Adipocyte (in vitro differentiated cells): ENCODE results near the gene TMA16.
"Not testable (repeated sequence)": the region's sequence is repeated elsewhere in the genome, so short reads cannot be mapped to it uniquely, and the experiment has no call there.

Experiments
- DNase-seq: peaks from one replicate; pipeline ENCODE4 v3.0.0-alpha.2; 2015; ENCODE audit warnings: low read depth
- H3K27me3 ChIP-seq: replicated peaks from 2 replicates; pipeline ENCODE4 v1.7.0; 2013; ENCODE audit warnings: mild to moderate bottlenecking, low read length, moderate library complexity; ENCODE audit not compliant: control insufficient read depth, insufficient read depth
- H3K36me3 ChIP-seq: 2 replicates; pipeline ENCODE4 v1.7.0; 2013; ENCODE audit warnings: low read length, mild to moderate bottlenecking, moderate library complexity; ENCODE audit not compliant: control insufficient read depth, insufficient read depth, severe bottlenecking
- H3K4me1 ChIP-seq: 2 replicates; pipeline ENCODE4 v1.7.0; 2013; ENCODE audit warnings: mild to moderate bottlenecking, low read length, moderate library complexity; ENCODE audit not compliant: control insufficient read depth, insufficient read depth
- H3K4me3 ChIP-seq: 2 replicates; pipeline ENCODE4 v1.7.0; 2013; ENCODE audit warnings: mild to moderate bottlenecking, low read length, moderate library complexity
- H3K9ac ChIP-seq: 2 replicates; pipeline ENCODE4 v1.7.0; 2013; ENCODE audit warnings: mild to moderate bottlenecking, low read length, moderate library complexity
- H3K9me3 ChIP-seq: 2 replicates; pipeline ENCODE4 v1.7.0; 2013; ENCODE audit warnings: mild to moderate bottlenecking, low read length, moderate library complexity; ENCODE audit not compliant: control insufficient read depth

The TMA16 gene

DNA sequence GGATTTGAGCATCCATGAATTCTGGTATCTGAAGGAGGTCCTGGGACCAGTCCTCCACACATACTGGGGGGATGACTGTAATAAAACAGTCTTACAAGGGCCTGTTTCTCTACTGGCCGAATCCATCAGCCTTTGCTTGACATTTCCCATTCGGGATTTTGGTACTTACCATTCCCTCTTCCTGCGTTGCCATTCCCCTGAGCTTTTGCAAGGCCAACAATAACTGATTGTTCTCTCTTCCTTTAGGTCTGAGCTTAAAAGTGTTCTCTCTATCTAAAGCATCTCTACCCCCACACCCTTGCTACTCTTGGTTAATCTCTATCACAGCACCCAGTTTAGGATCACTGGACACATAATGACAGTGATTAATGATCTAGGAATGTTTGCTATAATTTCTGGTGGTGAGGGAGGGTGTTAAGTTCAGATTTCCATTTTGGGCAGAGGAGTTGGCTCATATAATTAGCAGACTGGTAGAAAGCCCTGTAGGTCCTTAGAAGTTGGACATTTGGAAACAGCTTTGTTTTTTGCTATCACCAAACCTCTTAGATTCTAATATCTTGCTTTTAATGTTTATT lies 29.4 kb downstream of the TMA16 start:
- H3K4me1 ChIP-seq: no peaks in the 10 kb centered on the region
- H3K27me3 ChIP-seq: no peaks in the 10 kb centered on the region
- H3K9ac ChIP-seq: no peak overlapping the region
- H3K36me3 ChIP-seq: peaks cover 85% of the 10 kb centered on the region
- peak; percentile 6 for DNase-seq
- H3K4me3 ChIP-seq: no peak overlapping the region
- H3K9me3 ChIP-seq: no peaks in the 10 kb centered on the region

DNA sequence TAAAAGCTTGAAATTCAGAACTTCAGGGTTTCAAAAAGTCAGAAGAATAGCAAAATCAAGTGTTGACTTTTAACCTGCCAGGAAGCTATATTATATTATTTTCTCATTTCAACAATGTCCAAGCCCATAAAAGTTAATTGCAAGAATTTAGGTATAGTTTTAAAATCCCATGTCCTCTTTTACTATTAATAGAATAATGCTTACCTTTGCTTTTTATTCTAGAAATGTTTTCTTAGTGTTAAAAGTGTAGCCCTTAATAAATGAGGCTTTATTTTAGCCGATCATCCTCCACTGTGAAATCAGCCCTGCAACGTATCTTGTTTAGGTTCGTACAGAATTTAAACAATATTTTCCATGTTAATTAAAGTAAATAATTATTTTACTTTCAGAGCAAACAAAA lies 31.5 kb downstream of the TMA16 start:
- no peaks in the 10 kb centered on the region for H3K27me3 ChIP-seq
- H3K4me3 ChIP-seq: no peak overlapping the region
- H3K9me3 ChIP-seq: no peaks in the 10 kb centered on the region
- H3K9ac ChIP-seq: no peak overlapping the region
- peaks cover 90% of the 10 kb centered on the region for H3K36me3 ChIP-seq
- DNase-seq: no peak
- no peaks in the 10 kb centered on the region for H3K4me1 ChIP-seq

DNA sequence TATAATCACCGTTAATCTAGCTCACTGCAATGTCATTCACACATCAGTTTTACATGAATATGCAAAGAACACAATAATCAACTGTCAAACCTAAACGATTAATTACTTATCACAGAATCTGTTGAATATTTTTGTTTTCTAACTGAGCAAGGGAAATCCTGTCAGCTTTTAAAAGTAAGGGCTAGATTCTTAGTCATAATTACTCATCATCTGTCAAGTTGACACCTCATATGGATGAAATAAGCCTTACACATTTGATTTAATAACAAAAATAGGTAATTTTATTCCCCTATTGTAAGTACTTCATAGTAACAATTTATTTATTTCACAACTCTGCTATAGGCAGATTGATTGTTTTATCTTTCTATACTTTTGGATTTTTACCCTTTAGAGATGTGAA lies 32.7 kb downstream of the TMA16 start:
- DNase-seq: no peak
- Histone ChIP-seq H3K36me3 (peaks cover 94% of the 10 kb centered on the region), H3K9ac (no peak overlapping the region), H3K4me3 (no peak overlapping the region), H3K9me3 (no peaks in the 10 kb centered on the region), H3K27me3 (no peaks in the 10 kb centered on the region), H3K4me1 (no peaks in the 10 kb centered on the region)

DNA sequence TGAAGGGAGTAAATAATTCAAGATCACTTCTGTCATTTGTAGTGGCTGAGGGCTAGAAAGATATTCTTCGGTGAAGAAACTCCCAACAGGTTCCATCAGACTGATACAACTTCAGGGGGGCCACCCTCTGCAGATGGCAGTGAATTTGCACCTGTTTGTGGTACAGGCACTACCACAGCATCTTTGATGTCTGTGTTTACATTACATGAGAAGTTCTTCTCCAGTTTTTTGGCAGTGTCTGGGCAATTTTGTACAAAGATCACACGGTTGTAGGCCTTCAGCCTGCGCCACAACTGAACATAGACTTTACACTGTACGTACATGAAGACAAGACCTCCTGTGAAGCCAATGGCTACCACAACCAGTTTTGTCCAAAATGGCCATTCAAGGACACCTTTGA lies 34.2 kb downstream of the TMA16 start:
- H3K36me3 ChIP-seq: peaks cover 94% of the 10 kb centered on the region
- no peaks in the 10 kb centered on the region for H3K9me3 ChIP-seq
- H3K4me1 ChIP-seq: no peaks in the 10 kb centered on the region

GRCh38 chr4:163534056-163534455 lies 39.6 kb downstream of the TMA16 start:
- Histone ChIP-seq H3K27me3 (no peaks in the 10 kb centered on the region), H3K4me1 (peaks cover 12% of the 10 kb centered on the region), H3K4me3 (no peak overlapping the region), H3K9me3 (no peaks in the 10 kb centered on the region), H3K36me3 (peaks cover 48% of the 10 kb centered on the region), H3K9ac (no peak overlapping the region)
- DNase-seq: no peak

More for the DNA sequence above, 34.2 kb downstream of the TMA16 start:
- Histone ChIP-seq H3K9ac (no peak overlapping the region), H3K27me3 (no peaks in the 10 kb centered on the region), H3K4me3 (no peak overlapping the region)
- no peak for DNase-seq

- H3K4me1 ChIP-seq: peaks cover 14% of the 10 kb centered on the region
- H3K36me3 ChIP-seq: peaks cover 32% of the 10 kb centered on the region
- H3K9me3 ChIP-seq: no peaks in the 10 kb centered on the region
- no peak for DNase-seq
- H3K27me3 ChIP-seq: no peaks in the 10 kb centered on the region
- H3K4me3 ChIP-seq: no peak overlapping the region
- no peak overlapping the region for H3K9ac ChIP-seq
These were observed 41.2 kb downstream of the TMA16 start for GRCh38 chr4:163535657-163536056.

- H3K27me3 ChIP-seq: no peaks in the 10 kb centered on the region
- DNase-seq: peak; percentile 14
These were observed 41.6 kb downstream of the TMA16 start for GRCh38 chr4:163536091-163536490.

GRCh38 chr4:163537114-163537513 lies 42.6 kb downstream of the TMA16 start:
- Histone ChIP-seq H3K4me3 (no peak overlapping the region), H3K9ac (no peak overlapping the region), H3K27me3 (no peaks in the 10 kb centered on the region), H3K36me3 (peaks cover 17% of the 10 kb centered on the region), H3K4me1 (peaks cover 29% of the 10 kb centered on the region), H3K9me3 (no peaks in the 10 kb centered on the region)
- no peak for DNase-seq

More at GRCh38 chr4:163536091-163536490, 41.6 kb downstream of the TMA16 start:
- Histone ChIP-seq H3K9ac (no peak overlapping the region), H3K4me3 (no peak overlapping the region), H3K9me3 (no peaks in the 10 kb centered on the region), H3K4me1 (peaks cover 18% of the 10 kb centered on the region), H3K36me3 (peaks cover 27% of the 10 kb centered on the region)

GRCh38 chr4:163538820-163539219 lies 44.3 kb downstream of the TMA16 start:
- not testable (repeated sequence) for H3K9ac ChIP-seq, H3K9me3 ChIP-seq, H3K4me3 ChIP-seq, H3K27me3 ChIP-seq, H3K36me3 ChIP-seq, DNase-seq
- H3K4me1 ChIP-seq: peaks cover 35% of the 10 kb centered on the region

DNA sequence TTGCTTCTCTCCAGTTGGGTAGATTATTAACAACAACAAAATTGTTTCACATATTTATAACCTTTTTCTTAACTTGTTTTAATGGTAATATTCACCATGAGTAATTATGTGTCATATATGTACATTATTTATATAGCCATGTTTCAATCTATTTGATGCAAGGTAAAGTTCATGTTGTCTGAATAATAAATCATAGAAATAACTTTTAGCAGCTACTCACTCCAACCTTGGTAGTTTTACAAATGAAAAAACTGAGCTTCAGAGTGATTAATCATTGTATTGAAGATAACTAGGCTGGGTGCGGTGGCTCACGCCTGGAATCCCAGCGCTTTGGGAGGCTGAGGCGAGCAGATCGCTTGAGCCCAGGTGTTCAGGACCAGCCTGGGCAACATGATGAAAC lies 46.0 kb downstream of the TMA16 start:
- peaks cover 4% of the 10 kb centered on the region for H3K36me3 ChIP-seq
- no peak for DNase-seq
- H3K27me3 ChIP-seq: no peaks in the 10 kb centered on the region
- H3K9ac ChIP-seq: peak overlapping the region; percentile 22
- no peak overlapping the region for H3K4me3 ChIP-seq
- no peaks in the 10 kb centered on the region for H3K9me3 ChIP-seq
- H3K4me1 ChIP-seq: peaks cover 32% of the 10 kb centered on the region

- peak; percentile 85 for DNase-seq
- no peaks in the 10 kb centered on the region for H3K9me3 ChIP-seq
- no peak overlapping the region for H3K4me3 ChIP-seq
These were observed 46.5 kb downstream of the TMA16 start for GRCh38 chr4:163540977-163541376.

DNA sequence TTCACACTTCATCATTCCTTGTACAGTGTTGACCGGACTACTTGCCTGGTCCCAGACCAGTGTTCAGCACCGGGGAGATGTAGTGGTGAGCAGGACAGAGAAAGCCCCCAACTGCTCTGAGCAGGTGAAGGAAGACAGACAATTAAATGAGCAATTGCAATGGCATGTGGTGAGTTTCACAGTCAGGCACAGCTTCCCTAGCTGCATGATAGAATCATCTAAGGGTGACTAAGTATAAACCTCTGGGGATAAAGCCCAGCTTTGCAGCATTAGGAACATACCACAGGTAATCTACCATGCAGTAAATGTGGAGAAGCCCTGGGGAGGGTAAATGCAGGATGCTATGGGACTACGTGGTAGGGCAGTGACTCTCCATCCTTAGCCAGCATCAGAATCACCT lies 47.8 kb downstream of the TMA16 start:
- Histone ChIP-seq H3K36me3 (no peaks in the 10 kb centered on the region), H3K4me1 (peaks cover 23% of the 10 kb centered on the region), H3K9ac (no peak overlapping the region), H3K27me3 (no peaks in the 10 kb centered on the region), H3K9me3 (no peaks in the 10 kb centered on the region), H3K4me3 (no peak overlapping the region)
- peak; percentile 48 for DNase-seq

More at GRCh38 chr4:163540977-163541376, 46.5 kb downstream of the TMA16 start:
- Histone ChIP-seq H3K27me3 (no peaks in the 10 kb centered on the region), H3K36me3 (peaks cover 4% of the 10 kb centered on the region), H3K9ac (peak overlapping the region; percentile 22), H3K4me1 (peaks cover 26% of the 10 kb centered on the region)
